ENCODE data around the gene RRP9. TPM values are rescaled to one million over a fixed set of nuclear protein-coding genes. Genes with fewer than 3 reads are reported as not detected.
"Not testable (repeated sequence)": the region's sequence is repeated elsewhere in the genome, so short reads cannot be mapped to it uniquely, and the experiment has no call there.

The RRP9 gene, protein sequence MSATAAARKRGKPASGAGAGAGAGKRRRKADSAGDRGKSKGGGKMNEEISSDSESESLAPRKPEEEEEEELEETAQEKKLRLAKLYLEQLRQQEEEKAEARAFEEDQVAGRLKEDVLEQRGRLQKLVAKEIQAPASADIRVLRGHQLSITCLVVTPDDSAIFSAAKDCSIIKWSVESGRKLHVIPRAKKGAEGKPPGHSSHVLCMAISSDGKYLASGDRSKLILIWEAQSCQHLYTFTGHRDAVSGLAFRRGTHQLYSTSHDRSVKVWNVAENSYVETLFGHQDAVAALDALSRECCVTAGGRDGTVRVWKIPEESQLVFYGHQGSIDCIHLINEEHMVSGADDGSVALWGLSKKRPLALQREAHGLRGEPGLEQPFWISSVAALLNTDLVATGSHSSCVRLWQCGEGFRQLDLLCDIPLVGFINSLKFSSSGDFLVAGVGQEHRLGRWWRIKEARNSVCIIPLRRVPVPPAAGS
- 18.7 and 22.2 TPM in 2 replicates for total RNA-seq

DNA sequence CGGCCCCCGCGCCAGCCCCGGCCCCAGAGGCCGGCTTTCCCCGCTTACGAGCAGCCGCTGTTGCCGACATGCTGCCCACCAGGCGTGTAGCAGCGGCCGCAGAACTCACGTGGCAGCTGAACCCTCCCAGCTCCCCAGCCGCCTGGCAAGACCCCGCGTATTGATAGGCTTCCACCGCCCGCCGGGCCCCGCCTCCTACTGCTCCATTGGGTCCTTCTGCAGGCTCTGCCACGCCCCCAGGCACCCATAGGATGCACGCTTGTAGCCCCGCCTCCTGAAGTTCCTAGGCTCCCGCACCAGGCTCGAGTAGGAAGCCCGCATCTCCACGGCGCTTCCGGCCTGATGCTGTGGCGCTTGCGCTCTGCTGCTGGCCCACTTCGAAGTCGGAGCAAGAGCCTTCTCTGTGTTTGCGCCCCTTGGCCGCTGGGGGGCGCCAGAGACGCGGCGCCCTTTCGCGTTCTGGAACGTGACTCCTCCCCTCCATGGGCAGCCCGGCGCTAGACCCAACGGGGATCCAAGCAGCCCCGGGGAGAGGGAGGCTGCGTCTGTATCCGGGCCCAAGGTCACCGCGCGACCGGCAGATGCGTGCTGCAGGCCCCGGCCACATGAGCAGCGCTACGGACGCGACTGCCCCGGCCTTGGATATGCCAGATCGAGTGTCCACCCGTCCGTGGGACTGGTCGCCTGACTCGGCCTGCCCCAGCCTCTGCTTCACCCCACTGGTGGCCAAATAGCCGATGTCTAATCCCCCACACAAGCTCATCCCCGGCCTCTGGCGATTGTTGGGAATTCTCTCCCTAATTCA is at the start of gene RRP9, which contains the start of gene PARP3:
RRP9 (minus strand) TSS at position 107 of the 805 bp plus-strand sequence; CDS start at position 70, 37 bp downstream.
PARP3 (plus strand) TSS at position 566 of the 805 bp plus-strand sequence. CDS start 993 bp downstream, outside the sequence.
- peak; percentile 100 for DNase-seq

DNA sequence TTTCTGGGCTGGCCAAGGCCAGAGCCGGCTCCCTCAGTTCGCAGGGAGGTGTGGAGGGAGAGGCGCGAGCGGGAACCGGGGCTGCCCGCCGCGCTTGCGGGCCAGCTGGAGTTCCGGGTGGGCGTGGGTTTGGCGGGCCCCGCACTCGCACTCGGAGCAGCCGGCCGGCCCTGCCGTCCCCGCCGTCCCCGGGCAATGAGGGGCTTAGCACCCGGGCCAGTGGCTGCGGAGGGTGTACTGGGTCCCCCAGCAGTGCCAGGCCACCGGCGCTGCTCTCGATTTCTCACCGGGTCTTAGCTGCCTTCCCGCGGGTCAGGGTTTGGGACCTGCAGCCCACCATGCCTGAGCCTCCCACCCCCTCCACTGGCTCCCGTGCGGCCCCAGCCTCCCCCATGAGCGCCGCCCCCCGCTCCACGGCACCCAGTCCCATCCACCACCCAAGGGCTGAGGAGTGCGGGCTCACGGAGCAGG is 48.8 kb upstream of the RRP9 start:
- DNase-seq: not testable (repeated sequence)

DNA sequence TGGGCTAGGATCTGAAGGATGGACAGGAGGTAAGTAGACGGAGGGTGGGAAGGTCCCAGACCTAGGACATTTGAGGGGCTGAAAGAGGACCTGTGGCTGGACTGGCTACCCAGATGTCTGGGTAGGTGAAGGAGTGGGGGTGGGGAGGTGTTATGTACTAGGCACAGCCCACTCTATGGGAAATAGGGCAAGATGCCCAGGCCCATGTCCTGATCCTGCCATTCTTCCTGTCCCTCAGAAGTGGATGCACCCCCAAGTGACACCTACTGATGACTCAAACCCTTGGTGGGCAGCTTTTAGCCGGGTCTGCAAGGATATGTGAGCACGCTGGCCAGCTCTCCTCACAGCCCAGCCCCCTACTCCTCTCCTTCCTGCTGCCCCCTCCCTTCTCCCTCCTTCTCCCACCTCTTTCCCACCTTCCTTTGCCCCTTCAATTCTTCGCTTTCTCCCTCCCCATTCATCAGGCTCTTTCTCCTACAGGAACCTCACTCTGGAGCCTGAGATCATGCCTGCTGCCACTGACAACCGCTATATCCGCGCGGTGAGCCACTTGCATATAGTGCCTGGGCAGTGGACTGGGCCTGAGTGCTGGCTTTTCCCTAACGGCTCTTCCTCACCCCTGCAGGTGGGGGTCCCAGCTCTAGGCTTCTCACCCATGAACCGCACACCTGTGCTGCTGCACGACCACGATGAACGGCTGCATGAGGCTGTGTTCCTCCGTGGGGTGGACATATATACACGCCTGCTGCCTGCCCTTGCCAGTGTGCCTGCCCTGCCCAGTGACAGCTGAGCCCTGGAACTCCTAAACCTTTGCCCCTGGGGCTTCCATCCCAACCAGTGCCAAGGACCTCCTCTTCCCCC is 46.8 kb upstream of the RRP9 start:
- no peak for DNase-seq

DNA sequence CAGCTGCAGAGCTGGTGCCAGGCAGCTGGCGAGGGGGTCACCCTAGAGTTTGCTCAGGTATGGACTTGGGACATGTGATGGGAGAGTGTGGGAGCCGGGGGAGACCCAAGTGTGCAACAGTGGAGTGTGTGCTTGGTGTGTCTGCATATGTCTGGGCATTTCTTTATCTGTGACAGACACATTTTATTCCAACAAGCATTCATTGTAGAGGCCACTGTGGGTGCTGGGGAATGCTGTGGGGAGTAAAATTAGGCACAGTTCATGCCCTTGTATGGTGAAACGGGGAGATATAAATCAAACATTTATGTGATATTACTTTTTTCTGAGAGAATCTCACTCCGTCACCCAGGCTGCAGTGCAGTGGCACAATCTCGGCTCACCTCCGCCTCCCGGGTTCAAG is 45.9 kb upstream of the RRP9 start:
- no peak for DNase-seq

DNA sequence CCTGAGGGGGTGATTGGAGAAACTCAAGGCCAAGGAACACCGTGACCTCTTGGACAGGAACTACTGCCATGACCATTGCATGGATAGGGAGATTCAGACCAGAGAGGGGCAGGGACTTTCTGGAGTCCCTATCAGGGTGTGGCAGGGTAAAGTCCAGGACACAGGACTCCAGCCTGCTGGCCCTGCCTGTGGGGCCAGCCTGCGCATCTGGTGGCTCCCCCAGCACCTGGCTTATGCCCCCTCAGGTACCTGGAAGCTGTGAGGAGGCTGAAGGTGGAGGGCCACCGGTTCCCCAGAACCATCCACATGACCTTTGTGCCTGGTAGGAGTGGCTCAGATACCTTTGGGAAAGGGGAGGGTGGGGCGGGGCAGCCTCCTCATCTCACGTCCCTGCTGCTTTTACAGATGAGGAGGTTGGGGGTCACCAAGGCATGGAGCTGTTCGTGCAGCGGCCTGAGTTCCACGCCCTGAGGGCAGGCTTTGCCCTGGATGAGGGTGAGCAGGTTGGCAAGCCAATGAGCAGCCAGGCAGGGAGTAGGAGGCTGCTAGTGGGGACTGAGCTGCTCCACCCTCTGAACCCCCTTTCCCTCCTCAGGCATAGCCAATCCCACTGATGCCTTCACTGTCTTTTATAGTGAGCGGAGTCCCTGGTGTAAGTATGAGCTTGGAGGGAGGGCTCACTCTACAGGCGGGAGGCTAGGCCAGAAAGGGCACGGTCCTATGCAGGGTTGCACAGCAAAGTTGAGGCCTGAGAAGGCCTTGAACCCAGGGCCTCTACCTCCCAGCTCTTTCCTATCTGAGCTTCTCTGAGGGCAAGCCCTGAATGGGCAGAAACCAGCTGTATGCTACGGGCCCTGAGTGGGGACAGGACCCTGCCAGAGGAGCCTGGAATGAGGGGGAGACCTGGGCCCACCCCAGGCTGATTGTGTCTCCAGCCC is 44.6 kb upstream of the RRP9 start:
- no peak for DNase-seq

DNA sequence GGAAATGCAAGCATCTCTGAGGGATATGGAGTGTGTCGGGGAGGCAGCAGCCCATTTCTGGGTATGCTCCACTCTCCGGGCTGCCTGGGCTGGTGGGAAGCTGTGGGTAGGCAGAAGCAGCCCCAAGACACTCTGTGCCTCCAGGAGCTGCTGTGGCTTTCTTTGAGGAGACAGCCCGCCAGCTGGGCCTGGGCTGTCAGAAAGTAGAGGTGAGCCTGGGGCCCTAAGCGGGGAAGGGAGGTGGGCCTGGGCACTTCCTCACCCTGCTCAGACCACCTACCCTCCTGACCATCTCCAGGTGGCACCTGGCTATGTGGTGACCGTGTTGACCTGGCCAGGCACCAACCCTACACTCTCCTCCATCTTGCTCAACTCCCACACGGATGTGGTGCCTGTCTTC is 43.4 kb upstream of the RRP9 start:
- no peak for DNase-seq

DNA sequence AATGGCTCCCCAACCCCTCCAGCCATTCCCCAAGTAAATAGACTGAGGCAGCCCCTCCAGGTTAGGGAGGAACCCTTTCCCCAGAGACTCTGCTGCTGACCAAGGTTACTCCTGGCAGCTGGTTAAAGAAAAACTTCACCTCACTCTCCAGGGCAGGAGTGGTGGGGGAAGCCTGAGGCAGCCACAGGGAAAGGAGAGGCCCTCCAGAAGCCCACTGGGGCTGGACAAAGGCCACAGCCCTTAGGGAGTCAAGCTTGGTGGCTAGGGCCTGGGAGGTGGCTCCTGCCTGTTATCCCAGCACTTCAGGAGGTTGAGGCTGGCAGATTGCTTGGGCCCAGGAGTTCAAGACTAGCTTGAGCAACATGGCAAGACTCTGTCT is 42.6 kb upstream of the RRP9 start:
- DNase-seq: no peak

DNA sequence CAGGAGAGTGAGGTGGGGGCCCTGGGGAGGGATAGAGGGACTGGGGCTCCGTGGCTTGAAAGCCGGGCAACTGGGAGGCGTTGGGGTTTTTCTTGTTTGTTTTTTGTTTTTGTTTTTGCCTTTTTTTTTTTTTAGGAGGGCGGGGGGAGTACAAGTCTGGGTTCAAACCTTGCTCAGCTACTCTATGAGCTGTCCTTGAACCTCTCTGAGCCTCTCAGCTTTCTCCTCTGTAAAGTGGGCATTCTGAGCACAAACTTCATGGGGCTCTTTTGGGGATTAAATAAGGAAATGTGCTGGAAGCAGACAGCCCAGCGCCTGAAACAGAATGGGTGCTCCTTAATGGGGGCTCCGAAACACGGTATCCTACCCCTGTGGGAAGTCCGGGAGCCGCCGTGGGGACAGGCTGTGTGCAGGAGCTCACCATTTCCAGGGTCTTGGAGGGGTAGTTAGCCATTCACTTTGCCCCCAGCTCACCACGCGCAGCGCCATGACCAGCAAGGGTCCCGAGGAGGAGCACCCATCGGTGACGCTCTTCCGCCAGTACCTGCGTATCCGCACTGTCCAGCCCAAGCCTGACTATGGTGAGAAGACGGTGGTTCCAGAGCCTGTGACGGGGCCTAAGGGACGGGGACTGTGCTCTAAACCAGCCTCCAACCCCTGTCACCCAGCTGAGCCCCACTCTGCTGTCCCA is 42.0 kb upstream of the RRP9 start:
- no peak for DNase-seq

DNA sequence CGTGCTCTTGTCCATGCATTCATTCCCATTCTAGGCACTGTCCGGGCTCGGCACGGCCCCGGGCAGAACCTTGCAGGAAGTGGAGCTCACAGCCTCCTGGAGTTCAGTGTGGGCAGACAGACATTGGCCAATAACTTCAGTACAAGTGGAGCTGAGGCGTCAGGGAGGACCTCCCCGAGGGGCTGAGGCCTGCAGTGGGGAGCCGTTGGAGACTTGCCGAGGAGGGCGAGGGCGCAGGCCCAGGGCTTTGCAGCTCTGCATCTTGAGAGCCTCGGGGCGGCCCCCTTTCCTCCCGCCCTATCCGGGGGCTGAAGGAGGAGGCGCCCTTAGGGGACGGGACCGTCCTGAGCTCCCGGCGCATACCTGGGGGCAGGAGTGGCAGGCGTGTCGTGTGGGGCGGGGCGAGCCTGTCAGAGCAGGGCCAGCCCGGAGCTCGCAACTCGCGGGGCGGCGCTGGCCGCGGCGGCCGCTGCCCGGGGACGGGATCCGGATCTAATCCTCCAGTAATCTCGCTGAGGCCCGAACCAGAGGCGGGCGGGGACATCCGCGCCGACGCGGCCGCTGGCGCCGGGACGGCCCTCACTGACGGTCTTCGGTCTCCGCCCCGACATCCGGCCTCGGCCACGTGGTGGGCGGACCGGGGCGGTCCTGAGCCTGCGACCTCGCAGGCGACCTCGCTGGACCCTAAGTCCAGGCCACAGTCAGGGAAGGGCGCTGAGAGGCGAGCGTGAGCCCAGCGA is 41.3 kb upstream of the RRP9 start, which contains the start of gene ACY1:
ACY1 (plus strand) TSS at position 698 of the 740 bp plus-strand sequence. CDS start 530 bp downstream, outside the sequence.
- DNase-seq: peak; percentile 87

DNA sequence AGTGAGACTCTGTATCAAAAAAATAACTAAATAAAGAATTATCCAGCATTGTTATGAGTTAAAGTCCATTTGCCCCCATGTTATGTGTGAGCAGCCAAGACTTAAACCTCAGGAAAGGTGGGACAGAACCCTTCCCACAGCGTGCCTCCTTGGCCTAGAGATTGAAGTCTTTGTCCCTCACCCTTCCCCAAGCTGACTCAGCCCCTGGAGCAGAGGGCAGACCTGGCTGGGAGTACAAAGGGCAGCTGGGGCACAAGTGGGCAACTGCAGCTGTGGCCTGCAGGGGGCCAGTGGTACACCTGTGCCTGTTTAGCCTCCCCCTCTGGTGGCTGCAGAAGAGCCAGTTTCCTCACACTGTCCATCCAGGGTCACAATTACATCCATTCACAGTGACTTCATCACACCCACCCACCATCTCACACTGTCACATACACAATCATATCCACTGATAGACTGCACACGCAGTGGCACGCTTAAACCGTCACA is 40.7 kb upstream of the RRP9 start:
- peak; percentile 61 for DNase-seq

DNA sequence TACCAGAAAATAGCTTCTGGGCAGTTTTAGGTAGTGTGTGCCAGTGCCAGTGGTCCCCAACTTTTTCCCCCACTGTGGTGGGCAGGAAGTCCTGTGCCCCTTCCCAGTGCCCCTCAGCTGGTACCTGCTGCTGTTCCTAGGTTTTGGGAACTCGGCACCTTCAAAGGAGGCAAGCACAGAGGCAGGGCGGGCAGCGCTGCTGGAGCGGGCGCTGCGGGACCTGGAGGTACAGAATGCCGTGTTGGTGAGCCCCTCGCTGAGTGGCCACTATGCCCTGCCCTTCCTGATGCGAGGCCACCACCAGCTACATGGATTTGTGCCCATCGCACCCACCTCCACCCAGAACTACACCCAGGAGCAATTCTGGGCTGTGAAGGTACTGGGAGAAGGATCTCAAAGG is 38.5 kb upstream of the RRP9 start:
- DNase-seq: no peak

DNA sequence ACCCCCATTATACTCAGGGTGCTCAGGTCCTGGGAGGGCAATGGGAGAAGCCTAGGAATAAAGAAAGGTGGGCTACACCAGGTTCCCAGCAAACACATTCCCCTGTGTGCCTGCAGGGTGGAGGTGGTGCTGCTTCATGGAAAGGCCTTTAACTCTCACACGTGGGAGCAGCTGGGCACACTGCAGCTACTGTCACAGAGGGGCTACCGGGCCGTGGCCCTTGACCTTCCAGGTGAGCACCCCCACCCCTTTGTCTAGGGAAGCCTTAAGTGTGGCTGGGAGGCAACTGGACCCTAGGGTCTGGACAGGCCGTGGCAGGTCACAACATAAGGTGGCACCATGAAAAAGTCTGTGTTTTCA is 36.4 kb upstream of the RRP9 start:
- DNase-seq: no peak

DNA sequence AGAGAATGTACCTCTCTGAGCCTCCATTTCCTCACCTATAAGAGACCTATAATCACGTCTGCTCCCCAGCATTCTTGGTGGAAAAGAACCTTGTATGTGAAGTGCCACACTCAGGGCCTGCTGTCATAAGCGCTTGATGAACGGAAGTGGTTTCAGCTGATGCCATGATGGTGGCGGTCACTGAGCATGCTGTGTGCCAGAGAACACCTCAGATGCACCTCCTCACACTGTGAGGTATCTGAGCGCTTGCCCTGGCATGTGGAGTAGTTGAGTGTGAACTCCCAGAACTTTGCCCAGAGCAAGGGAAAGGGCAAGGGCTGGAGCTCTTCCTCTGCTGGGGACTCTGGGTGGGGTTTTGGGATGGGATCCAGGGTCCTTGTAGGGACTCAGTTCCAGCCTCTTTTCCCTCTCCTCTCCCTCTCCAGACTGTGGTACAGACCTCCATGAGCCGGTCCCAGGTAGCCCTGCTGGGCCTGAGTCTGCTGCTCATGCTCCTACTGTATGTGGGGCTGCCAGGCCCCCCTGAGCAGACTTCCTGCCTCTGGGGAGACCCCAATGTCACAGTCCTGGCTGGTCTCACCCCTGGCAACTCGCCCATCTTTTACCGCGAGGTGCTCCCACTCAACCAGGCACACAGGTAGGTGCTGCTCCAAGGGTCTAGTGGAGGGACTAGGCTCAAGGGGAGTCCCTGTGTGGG is 35.9 kb upstream of the RRP9 start:
- no peak for DNase-seq

DNA sequence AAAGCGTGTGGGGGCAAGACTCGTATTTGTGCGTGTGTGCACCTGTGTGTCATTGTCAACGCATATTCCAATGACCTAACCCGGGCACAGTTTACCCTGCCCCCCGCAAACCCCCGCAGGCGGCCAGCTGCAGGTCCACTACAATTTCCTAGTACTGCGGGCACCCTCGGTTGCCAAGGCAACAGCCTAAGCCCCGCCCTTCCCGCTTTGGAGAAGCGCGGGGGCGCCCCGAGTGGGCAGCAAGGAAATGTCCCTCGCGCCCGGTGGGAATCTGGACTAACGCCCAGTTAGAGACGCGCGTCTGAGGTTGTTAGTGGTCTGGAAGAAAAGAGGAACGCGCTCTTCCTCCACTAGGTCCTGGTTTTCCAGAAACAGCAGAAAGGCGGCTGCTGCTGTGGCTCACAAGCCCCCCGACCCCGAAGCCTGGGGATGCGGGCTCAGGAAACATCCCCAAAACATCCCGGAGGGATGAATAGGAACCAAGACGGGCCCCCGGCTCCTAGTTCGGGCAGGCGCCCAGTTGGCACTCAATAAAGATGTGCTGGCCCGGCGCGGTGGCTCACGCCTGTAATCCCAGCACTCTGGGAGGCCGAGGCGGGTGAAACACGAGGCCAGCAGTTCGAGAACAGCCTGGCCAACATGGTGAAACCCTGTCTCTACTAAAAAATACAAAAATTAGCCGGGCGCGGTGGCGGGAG is 34.3 kb upstream of the RRP9 start:
- DNase-seq: peak; percentile 67

DNA sequence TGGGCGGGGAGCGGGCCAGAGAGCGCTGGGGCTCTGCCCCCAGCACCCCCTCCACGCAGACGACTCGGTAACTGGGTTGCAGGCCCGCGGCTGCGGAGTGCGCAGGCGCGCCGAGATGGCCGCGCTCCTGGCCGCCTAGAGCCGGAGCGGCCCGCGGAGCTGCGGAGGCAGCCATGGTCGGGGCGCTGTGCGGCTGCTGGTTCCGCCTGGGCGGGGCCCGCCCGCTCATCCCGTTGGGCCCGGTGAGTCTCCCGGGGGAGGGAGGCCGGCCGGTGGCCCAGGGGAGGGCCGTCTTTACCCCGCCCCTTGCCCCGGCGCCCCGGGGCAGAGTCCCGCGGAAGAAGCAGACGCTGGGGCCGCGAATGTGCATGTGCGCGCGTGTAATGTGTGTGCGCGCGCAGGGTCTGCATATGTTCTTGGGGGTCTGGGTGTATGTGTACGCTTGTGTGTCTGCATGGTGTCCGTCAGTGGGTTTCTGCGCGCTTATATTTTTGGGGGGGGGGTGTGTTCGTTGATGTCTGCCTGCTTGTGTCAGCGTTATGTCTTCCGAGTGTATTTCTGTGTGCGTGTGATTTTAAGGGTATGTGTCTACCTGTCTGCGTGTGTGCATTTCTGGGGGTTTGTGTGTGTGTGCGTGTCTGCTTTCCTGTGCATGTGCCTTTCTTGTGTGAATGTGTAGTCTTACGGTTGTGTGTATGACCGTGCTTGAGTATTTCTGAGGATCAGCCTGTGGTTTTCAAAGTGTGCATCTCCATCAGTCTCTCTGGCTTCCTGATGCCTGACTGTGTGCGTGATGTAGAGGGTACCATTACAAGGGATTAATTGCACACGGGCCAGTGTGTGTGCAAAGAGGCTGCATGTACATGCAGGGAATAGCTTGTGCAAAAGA is 33.5 kb upstream of the RRP9 start, which contains the start of gene ABHD14A:
ABHD14A (plus strand) TSS at position 102 of the 889 bp plus-strand sequence; CDS start at position 174, 72 bp downstream.
- peak; percentile 75 for DNase-seq

DNA sequence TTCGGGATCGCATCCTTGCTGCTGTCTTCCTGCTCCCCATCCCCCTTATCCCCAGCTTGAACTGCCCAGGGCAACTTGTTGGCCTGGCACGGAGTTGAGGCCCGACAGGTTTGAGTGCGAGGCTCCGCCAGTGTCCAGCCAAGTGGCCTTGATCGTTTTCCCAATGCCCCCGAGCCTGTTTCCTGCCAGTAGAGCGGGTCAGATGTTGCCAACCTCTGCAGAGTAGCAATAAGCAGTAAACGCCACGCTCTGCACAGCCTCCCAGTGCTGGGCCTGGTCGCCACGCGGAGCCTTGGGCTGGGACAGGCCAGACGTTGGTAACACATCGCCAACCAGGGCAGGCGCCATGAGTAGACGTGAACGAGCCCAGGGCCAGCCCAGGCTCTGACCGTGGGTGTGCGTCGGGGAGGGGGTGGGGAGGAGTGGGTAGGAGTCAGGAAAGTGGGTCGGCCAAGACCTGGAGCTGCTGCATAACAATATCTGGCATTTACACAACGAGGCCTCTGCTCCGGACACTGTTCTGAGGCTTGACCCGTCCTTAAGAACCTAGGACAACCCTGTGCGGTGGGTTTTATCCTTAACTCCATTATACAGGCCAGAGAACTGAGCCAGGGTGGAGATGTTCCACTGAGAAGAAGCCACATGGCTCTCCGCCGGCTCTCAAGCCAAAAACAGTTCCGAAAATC is 32.7 kb upstream of the RRP9 start:
- no peak for DNase-seq

DNA sequence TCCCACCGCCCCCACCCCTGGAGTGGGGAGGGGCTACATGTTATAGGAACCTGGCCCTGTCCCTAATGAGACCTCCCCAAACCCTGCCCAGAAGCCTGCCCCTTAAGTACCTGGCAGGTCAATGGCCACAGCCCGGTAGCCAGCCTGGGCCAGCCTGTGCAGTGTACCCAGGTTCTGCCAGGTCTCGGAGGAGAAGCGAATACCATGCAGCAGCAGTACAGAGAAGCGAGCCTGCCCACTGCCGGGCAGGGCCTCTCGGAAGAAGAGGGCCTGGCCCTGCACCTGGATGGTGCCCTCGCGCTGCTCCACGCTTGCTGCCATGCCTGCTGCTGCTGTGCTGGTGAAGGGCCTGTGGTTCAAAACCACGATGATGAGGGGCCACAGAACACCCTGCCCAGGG is 29.6 kb upstream of the RRP9 start:
- DNase-seq: no peak

All from dermis blood vessel endothelial cell (primary cell).